H9 (cell line): ENCODE results near the gene RAB11FIP4. TPM values are rescaled to one million over a fixed set of nuclear protein-coding genes. Genes with fewer than 3 reads are reported as not detected.

Experiments used
- DNase-seq: peaks from one replicate; pipeline ENCODE4 v3.0.0-alpha.2; 2017
- H2AFZ ChIP-seq: one replicate; pipeline ENCODE4 v1.6.1; 2013; ENCODE audit warnings: mild to moderate bottlenecking, low read length, control low read depth, moderate library complexity
- H2AK5ac ChIP-seq: 2 replicates; pipeline ENCODE4 v1.6.1; 2013; ENCODE audit warnings: low read length, control low read depth, mixed read lengths; ENCODE audit not compliant: insufficient read length
- H2BK120ac ChIP-seq: one replicate; pipeline ENCODE4 v1.6.1; 2013; ENCODE audit warnings: low read depth, mild to moderate bottlenecking, low read length, control low read depth, inconsistent platforms; ENCODE audit not compliant: poor library complexity, severe bottlenecking
- H2BK12ac ChIP-seq: 2 replicates; pipeline ENCODE4 v1.6.1; 2013; ENCODE audit warnings: low read length, control low read depth, mixed read lengths, low read depth; ENCODE audit not compliant: insufficient read length
- H2BK15ac ChIP-seq: 2 replicates; pipeline ENCODE4 v1.6.1; 2013; ENCODE audit warnings: low read depth, low read length, control low read depth
- H2BK20ac ChIP-seq: one replicate; pipeline ENCODE4 v1.6.1; 2013; ENCODE audit warnings: low read depth, mild to moderate bottlenecking, low read length, control low read depth, inconsistent platforms; ENCODE audit not compliant: poor library complexity, severe bottlenecking
- H2BK5ac ChIP-seq: 2 replicates; pipeline ENCODE4 v1.6.1; 2013; ENCODE audit warnings: low read length, control low read depth, mixed read lengths; ENCODE audit not compliant: insufficient read length
- H3K14ac ChIP-seq: 2 replicates; pipeline ENCODE4 v1.6.1; 2013; ENCODE audit warnings: low read length, control low read depth; ENCODE audit not compliant: insufficient read depth
- H3K18ac ChIP-seq: 2 replicates; pipeline ENCODE4 v1.6.1; 2013; ENCODE audit warnings: low read depth, mild to moderate bottlenecking, mixed read lengths, low read length, control low read depth; ENCODE audit not compliant: insufficient read length
- H3K23ac ChIP-seq: 2 replicates; pipeline ENCODE4 v1.6.1; 2013; ENCODE audit warnings: low read length, control low read depth, mixed read lengths, low read depth; ENCODE audit not compliant: insufficient read length
- H3K23me2 ChIP-seq: 2 replicates; pipeline ENCODE4 v1.6.1; 2013; ENCODE audit warnings: low read depth, mild to moderate bottlenecking, mixed read lengths, low read length, control low read depth; ENCODE audit not compliant: insufficient read length, poor library complexity, severe bottlenecking
- H3K27ac ChIP-seq: 2 replicates; pipeline ENCODE4 v1.5.1; 2013; ENCODE audit warnings: low read length, control low read depth, mixed read lengths, low read depth; ENCODE audit not compliant: insufficient read length
- H3K27me3 ChIP-seq: 2 replicates; pipeline ENCODE4 v1.6.1; 2013; ENCODE audit warnings: low read length, control low read depth, inconsistent platforms; ENCODE audit not compliant: insufficient read depth
- H3K4ac ChIP-seq: 2 replicates; pipeline ENCODE4 v1.6.1; 2013; ENCODE audit warnings: low read depth, mild to moderate bottlenecking, control low read depth, inconsistent platforms, low read length, moderate library complexity
- H3K4me1 ChIP-seq: 2 replicates; pipeline ENCODE4 v1.6.1; 2013; ENCODE audit warnings: low read length, control low read depth, inconsistent platforms; ENCODE audit not compliant: insufficient read depth
- H3K4me2 ChIP-seq: 2 replicates; pipeline ENCODE4 v1.6.1; 2013; ENCODE audit warnings: low read length, control low read depth, mixed read lengths; ENCODE audit not compliant: insufficient read length, insufficient read depth
- H3K56ac ChIP-seq: 2 replicates; pipeline ENCODE4 v1.6.1; 2013; ENCODE audit warnings: low read depth, mild to moderate bottlenecking, mixed read lengths, low read length, control low read depth; ENCODE audit not compliant: insufficient read length
- H3K79me1 ChIP-seq: 2 replicates; pipeline ENCODE4 v1.6.1; 2013; ENCODE audit warnings: low read depth, mild to moderate bottlenecking, moderate library complexity, low read length, control low read depth, inconsistent platforms; ENCODE audit not compliant: insufficient read depth, poor library complexity, severe bottlenecking
- H3K79me2 ChIP-seq: 2 replicates; pipeline ENCODE4 v1.6.1; 2013; ENCODE audit warnings: low read length, control low read depth, inconsistent platforms; ENCODE audit not compliant: insufficient read depth
- H3K9ac ChIP-seq: 2 replicates; pipeline ENCODE4 v1.6.1; 2013; ENCODE audit warnings: low read length, control low read depth, mixed read lengths; ENCODE audit not compliant: insufficient read length; ENCODE audit errors: extremely low read depth
- H3K9me3 ChIP-seq: one replicate; pipeline ENCODE4 v1.6.1; 2013; ENCODE audit warnings: low read depth, low read length, inconsistent platforms; ENCODE audit not compliant: control insufficient read depth
- H3T11ph ChIP-seq: one replicate; pipeline ENCODE4 v1.6.1; 2013; ENCODE audit warnings: mild to moderate bottlenecking, low read length, control low read depth, inconsistent platforms
- H4K20me1 ChIP-seq: one replicate; pipeline ENCODE4 v1.6.1; 2013; ENCODE audit not compliant: control insufficient read depth, insufficient read length, insufficient read depth
- H4K5ac ChIP-seq: 2 replicates; pipeline ENCODE4 v1.6.1; 2013; ENCODE audit warnings: low read depth, mild to moderate bottlenecking, mixed read lengths, low read length, control low read depth; ENCODE audit not compliant: insufficient read length
- H4K8ac ChIP-seq: replicated peaks from 2 replicates; pipeline ENCODE4 v1.6.1; 2013; ENCODE audit warnings: low read length, control low read depth, mixed read lengths, low read depth; ENCODE audit not compliant: insufficient read length
- H4K91ac ChIP-seq: 2 replicates; pipeline ENCODE4 v1.6.1; 2013; ENCODE audit warnings: low read depth, mild to moderate bottlenecking, moderate library complexity, mixed read lengths, low read length, control low read depth; ENCODE audit not compliant: insufficient read length
- H3K27ac Mint-ChIP-seq, 3 experiments: 2 replicates in 2 of 3; 3 replicates in 1 of 3; pipeline ENCODE4 v1.8.0; 2020 to 2021; ENCODE audit warnings: mixed read lengths in 3 of 3, mild to moderate bottlenecking in 1 of 3, moderate library complexity in 1 of 3
- H3K27me3 Mint-ChIP-seq: 2 replicates; pipeline ENCODE4 v1.8.0; 2021; ENCODE audit warnings: low read depth, mild to moderate bottlenecking, moderate library complexity, mixed read lengths
- H3K36me3 Mint-ChIP-seq, 3 experiments: 2 replicates in 2 of 3; 3 replicates in 1 of 3; pipeline ENCODE4 v1.8.0; 2020 to 2021; ENCODE audit warnings: low read depth in 3 of 3, mixed read lengths in 3 of 3; ENCODE audit not compliant: insufficient read depth in 1 of 3
- H3K4me1 Mint-ChIP-seq, 2 experiments: 2 replicates each; pipeline ENCODE4 v1.8.0; 2020; ENCODE audit warnings: mixed read lengths in 2 of 2
- H3K4me3 Mint-ChIP-seq, 2 experiments: 2 replicates in 1 of 2; 3 replicates in 1 of 2; pipeline ENCODE4 v1.8.0; 2020 to 2021; ENCODE audit warnings: mild to moderate bottlenecking in 2 of 2, mixed read lengths in 2 of 2, moderate library complexity in 1 of 2
- H3K9me3 Mint-ChIP-seq, 2 experiments: 2 replicates in 1 of 2; 3 replicates in 1 of 2; pipeline ENCODE4 v1.8.0; 2020; ENCODE audit warnings: mild to moderate bottlenecking in 2 of 2, mixed read lengths in 2 of 2, moderate library complexity in 1 of 2
- total RNA-seq: library from RNA; stranded (reverse); gene quantifications from 2 replicates; pipeline ENCODE4 v1.2.1, GENCODE V29; 2021
- TF ChIP-seq, protein P1 (sequence below): fragments of 200-600 bp; sonication (generic); conservative IDR thresholded peaks from 3 replicates; pipeline ENCODE4 v1.8.0; 2021; ENCODE audit warnings: antibody characterized with exemption, mild to moderate bottlenecking

The RAB11FIP4 gene
- total RNA-seq, 1 experiment from 2014 or later: 25.7 TPM

DNA sequence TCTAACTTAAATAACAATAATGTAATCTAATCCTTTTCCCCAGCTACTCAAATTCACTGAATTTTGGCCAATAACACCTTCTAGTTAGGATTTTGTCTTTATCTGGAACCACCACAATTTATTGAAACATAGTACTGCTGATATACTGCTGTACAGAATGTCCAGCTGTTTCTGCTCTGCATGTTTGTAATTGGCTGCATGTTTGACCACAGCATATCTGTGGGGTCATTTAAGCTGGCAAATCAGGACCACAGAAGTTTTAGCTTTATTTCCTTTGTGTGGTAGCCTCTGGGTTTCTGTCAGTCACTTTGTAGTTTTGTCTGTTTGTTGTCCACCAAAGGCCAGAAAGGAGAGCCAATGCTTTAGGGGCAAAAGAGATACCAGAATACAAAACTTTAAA, 22.2 kb upstream of the RAB11FIP4 start:
- H3K4me3 Mint-ChIP-seq: no peak overlapping the region
- H3K4me1 Mint-ChIP-seq: peaks cover 2 to 10% of the 10 kb centered on the region in 2 experiments; a peak in 2 of 4 replicates
- Histone ChIP-seq H3K27ac (no peak overlapping the region), H2BK15ac (no peak overlapping the region), H3K9me3 (no peaks in the 10 kb centered on the region), H3K14ac (no peak overlapping the region), H2AK5ac (no peak overlapping the region), H3K4ac (no peak overlapping the region), H3K56ac (no peak overlapping the region), H4K5ac (no peak overlapping the region), H3K79me1 (no peaks in the 10 kb centered on the region), H3K23ac (no peak overlapping the region), H2AFZ (no peak overlapping the region), H3K4me1 (no peaks in the 10 kb centered on the region), H3K79me2 (no peaks in the 10 kb centered on the region), H4K20me1 (no peaks in the 10 kb centered on the region), H3K9ac (no peak overlapping the region), H2BK120ac (no peak overlapping the region), H3K27me3 (no peaks in the 10 kb centered on the region), H2BK12ac (no peak overlapping the region), H3T11ph (no peak overlapping the region), H3K23me2 (no peaks in the 10 kb centered on the region), H3K18ac (no peak overlapping the region), H4K8ac (no peak overlapping the region), H3K4me2 (no peak overlapping the region), H2BK5ac (no peak overlapping the region), H2BK20ac (no peak overlapping the region), H4K91ac (no peak overlapping the region)
- TF ChIP-seq, protein P1, sequence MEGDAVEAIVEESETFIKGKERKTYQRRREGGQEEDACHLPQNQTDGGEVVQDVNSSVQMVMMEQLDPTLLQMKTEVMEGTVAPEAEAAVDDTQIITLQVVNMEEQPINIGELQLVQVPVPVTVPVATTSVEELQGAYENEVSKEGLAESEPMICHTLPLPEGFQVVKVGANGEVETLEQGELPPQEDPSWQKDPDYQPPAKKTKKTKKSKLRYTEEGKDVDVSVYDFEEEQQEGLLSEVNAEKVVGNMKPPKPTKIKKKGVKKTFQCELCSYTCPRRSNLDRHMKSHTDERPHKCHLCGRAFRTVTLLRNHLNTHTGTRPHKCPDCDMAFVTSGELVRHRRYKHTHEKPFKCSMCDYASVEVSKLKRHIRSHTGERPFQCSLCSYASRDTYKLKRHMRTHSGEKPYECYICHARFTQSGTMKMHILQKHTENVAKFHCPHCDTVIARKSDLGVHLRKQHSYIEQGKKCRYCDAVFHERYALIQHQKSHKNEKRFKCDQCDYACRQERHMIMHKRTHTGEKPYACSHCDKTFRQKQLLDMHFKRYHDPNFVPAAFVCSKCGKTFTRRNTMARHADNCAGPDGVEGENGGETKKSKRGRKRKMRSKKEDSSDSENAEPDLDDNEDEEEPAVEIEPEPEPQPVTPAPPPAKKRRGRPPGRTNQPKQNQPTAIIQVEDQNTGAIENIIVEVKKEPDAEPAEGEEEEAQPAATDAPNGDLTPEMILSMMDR: no peak
- peak overlapping the region in 1 of 3 experiments; percentile 57; a peak in 2 of 7 replicates for H3K27ac Mint-ChIP-seq
- peaks cover 0 to 6% (median 2%) of the 10 kb centered on the region in 3 experiments; a peak in 2 of 7 replicates for H3K36me3 Mint-ChIP-seq
- DNase-seq: no peak
- H3K9me3 Mint-ChIP-seq: no peaks in the 10 kb centered on the region
- no peaks in the 10 kb centered on the region for H3K27me3 Mint-ChIP-seq
